ENCODE results near the gene ARSG. TPM values are rescaled to one million over a fixed set of nuclear protein-coding genes. Genes with fewer than 3 reads are reported as not detected.

ARSG gene
- total and polyA plus RNA-seq, 2 of the 4 experiments (the other 2 are of a cell fraction): 2.9 to 3.0 TPM

DNA sequence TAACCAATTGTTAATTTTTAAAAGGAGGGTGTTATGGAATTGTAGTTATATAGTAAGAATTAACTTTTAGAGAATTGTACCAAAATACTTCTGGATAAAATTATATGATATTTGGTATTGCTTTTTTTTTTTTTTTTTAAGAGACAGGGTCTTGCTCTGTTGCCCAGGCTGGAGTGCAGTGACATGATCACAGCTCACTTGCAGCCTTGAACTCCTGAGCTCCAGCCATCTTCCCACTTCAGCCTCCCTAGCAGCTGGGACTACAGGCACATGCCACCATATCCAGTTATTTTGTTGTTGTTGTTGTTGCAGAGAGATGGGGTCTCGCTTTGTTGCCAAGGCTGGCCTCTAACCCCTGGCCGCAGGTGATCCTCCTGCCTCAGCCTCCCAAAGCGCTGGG, 8.5 kb downstream of the ARSG start (continued):
- TF ChIP-seq CTCF (conservative IDR thresholded peaks at IDR 0.05; ENCODE audit: low read depth, low read length): no peak

- H4K8ac ChIP-seq (ENCODE audit: low read depth in 2 of 2, low read length in 2 of 2): no peak overlapping the region
- H4K91ac ChIP-seq (ENCODE audit: insufficient read depth, low read depth, low read length): no peak overlapping the region
- H3K27ac ChIP-seq (ENCODE audit: insufficient read depth, low read length): no peak overlapping the region
- H3K23ac ChIP-seq (ENCODE audit: low read depth, low read length): no peak overlapping the region
- no peak overlapping the region for H3K4me2 ChIP-seq (ENCODE audit: low read depth, low read length)
- H4K20me1 ChIP-seq (ENCODE audit: insufficient read depth, low read length): no peaks in the 10 kb centered on the region
- no peaks in the 10 kb centered on the region for H3K9me1 ChIP-seq (ENCODE audit: insufficient read depth, low read length)
- no peak for TF ChIP-seq MXI1 (IDR thresholded peaks at IDR 0.05; ENCODE audit: borderline replicate concordance, low read depth, low read length)
- POLR2A ChIA-PET (ENCODE audit: unreplicated experiment): no interaction called here
- H3K4me1 ChIP-seq (ENCODE audit: control insufficient read depth, insufficient read depth, low read length): peaks cover 5% of the 10 kb centered on the region
- H2AK5ac ChIP-seq (ENCODE audit: low read depth, low read length): no peak overlapping the region
- dilution Hi-C loops (cut with HindIII; ENCODE audit: low sequenced_read_pairs, unreplicated experiment) (no loop called here), intact Hi-C loops (cut with micrococcal nuclease) (no loop called here), in situ Hi-C loops (cut with MboI; ENCODE audit: low sequenced_read_pairs) (no loop called here)
- H3K18ac ChIP-seq (ENCODE audit: low read depth, low read length): no peak overlapping the region
- no TSS peak for BruUV-seq (replicated peaks)
- DNase-seq (no peak), ATAC-seq (ENCODE audit: low read depth) (no peak)
- H4K5ac ChIP-seq (ENCODE audit: low read depth, low read length): no peak overlapping the region
- H3K9ac ChIP-seq (ENCODE audit: low read depth, low read length): no peak overlapping the region
- no peaks in the 10 kb centered on the region; the same call in 1 of the 2 replicates for H3K9me3 ChIP-seq (ENCODE audit: control insufficient read depth, insufficient read depth, low read length)
- H2BK5ac ChIP-seq (ENCODE audit: low read depth, low read length, poor library complexity, severe bottlenecking): no peak overlapping the region
- no peaks in the 10 kb centered on the region for H3K27me3 ChIP-seq (ENCODE audit: control insufficient read depth, insufficient read depth, low read length)
- no peak overlapping the region for H3K4me3 ChIP-seq (ENCODE audit: insufficient read depth, low read depth, low read length)
- no peak overlapping the region for H3K56ac ChIP-seq (ENCODE audit: extremely low read depth, insufficient read depth, low read length)
- H3K79me1 ChIP-seq (ENCODE audit: low read depth in 1 of 2, low read length in 2 of 2): no peaks in the 10 kb centered on the region
- CTCF ChIA-PET: interaction anchor here (0.6 kb wide), 1 partner anchor 241 kb away, joined by 3 read pairs; no protein-coding TSS in a partner anchor
- H2BK20ac ChIP-seq (ENCODE audit: low read depth, low read length): no peak overlapping the region
- H3K4ac ChIP-seq (ENCODE audit: low read depth, low read length): no peak overlapping the region
- H3K36me3 ChIP-seq (ENCODE audit: control insufficient read depth, insufficient read depth, low read length): no peaks in the 10 kb centered on the region
- H2AFZ ChIP-seq (replicated peaks; ENCODE audit: low read length, poor library complexity): peak overlapping the region; percentile 34
- H2BK15ac ChIP-seq (ENCODE audit: low read depth, low read length): no peak overlapping the region
- H2AK9ac ChIP-seq (replicated peaks; ENCODE audit: low read depth, low read length, poor library complexity): no peak overlapping the region
- no peak overlapping the region for H2BK120ac ChIP-seq (ENCODE audit: low read depth, low read length)
- WGBS, 2 experiments (ENCODE audit: extremely low coverage in 2 of 2, insufficient read length in 1 of 2): 59% methylated on average over 6 of the region's 9 CpGs; no CpG with 5 or more reads in 1 of the 2 experiments
- H3K14ac ChIP-seq (replicated peaks; ENCODE audit: low read depth, low read length): no peak overlapping the region
Measured at GRCh38 chr17:68301438-68301959, 10.2 kb downstream of the ARSG start.

Measured in IMR-90 (cell line).